ENCODE results near the gene PTPN1.

Gene PTPN1

DNA sequence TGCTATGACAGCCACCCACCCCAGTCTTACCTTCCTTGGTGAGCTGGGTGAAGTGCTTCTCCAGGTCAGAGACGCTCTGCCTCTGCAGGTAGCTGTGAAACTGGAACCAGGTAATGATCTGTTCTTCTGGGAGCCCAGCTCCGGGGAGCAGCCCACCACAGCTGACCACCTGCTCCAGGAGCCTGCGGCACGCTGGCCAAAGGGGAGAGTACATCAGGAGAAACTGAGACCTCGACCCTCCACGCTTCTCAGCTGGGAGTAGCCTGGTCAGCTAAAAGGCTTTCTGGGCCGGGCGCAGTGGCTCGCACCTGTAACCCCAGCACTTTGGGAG lies 82.8 kb downstream of the PTPN1 start:
- TF ChIP-seq, protein P1, sequence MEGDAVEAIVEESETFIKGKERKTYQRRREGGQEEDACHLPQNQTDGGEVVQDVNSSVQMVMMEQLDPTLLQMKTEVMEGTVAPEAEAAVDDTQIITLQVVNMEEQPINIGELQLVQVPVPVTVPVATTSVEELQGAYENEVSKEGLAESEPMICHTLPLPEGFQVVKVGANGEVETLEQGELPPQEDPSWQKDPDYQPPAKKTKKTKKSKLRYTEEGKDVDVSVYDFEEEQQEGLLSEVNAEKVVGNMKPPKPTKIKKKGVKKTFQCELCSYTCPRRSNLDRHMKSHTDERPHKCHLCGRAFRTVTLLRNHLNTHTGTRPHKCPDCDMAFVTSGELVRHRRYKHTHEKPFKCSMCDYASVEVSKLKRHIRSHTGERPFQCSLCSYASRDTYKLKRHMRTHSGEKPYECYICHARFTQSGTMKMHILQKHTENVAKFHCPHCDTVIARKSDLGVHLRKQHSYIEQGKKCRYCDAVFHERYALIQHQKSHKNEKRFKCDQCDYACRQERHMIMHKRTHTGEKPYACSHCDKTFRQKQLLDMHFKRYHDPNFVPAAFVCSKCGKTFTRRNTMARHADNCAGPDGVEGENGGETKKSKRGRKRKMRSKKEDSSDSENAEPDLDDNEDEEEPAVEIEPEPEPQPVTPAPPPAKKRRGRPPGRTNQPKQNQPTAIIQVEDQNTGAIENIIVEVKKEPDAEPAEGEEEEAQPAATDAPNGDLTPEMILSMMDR (IDR thresholded peaks at IDR 0.05; ENCODE audit: extremely low read depth, insufficient read depth, missing control alignments) = no peak
- DNase-seq (ENCODE audit: low spot score) = no peak
- in situ Hi-C loops (cut with MboI; ENCODE audit: low pct_unique_long_range_greater_than_20kb, low sequenced_read_pairs, unreplicated experiment) = no loop called here

DNA sequence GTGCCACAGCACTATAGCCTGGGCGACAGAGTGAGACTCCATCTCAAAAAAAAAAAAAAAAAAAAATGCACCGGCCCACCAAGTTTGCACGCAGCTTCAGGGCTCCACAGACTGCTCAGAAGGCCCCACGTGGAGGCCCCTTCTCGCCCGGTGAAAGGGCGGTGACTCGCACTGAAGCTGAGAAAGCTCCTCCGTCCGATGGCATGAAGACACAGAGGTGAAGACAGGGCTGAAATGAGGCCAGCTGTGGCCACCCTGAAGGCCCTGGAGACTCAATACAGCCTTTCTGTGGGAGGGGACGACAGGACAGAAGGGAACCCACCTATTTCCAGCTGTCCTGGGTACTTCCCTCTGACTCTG lies 84.0 kb downstream of the PTPN1 start:
- no peak for DNase-seq (ENCODE audit: low spot score)
- TF ChIP-seq, protein P1 (IDR thresholded peaks at IDR 0.05; ENCODE audit: extremely low read depth, insufficient read depth, missing control alignments) = no peak
- in situ Hi-C loops (cut with MboI; ENCODE audit: low pct_unique_long_range_greater_than_20kb, low sequenced_read_pairs, unreplicated experiment) = no loop called here

DNA sequence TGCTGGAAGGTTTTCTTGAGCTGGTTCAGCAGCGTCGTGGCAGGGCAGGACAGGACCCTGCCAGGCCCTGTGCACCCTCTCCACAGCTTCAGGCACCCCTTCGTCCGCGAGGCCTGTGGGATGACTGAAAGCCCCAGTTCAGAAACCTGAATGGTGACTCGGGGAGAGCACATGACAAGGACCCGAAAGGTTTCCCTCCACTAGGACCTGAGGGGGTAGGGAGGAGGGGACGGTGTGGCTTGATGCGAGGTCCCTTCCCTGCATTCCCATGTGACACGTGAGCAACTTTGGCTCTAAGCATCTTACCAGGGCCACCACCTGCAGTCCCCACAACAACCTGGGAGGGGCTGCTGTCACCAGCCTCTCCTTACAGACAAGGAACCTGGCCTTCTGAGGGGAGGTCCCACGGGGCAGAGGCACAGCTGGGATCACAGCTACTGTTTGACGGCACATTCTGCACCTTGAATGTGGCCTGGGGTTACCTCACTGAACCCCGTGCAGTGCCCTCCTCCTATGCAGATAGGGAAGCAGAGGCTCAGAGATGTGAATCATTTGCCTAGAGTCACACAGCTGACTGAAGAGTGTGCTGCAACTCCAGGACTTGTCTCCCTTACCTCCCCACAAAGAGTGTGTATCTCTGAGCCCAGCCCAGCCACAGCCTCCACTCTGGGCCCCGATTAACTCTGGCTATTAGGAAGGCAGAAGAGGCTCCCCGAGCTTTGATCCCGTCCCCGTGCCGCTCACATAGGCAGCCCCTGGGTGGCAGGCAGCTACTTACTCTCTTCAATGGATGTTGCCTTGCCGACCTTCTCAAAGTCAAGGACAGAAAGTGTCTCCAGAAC lies 84.6 kb downstream of the PTPN1 start:
- in situ Hi-C loops (cut with MboI; ENCODE audit: low pct_unique_long_range_greater_than_20kb, low sequenced_read_pairs, unreplicated experiment) = no loop called here
- no peak for DNase-seq (ENCODE audit: low spot score)
- TF ChIP-seq, protein P1 (IDR thresholded peaks at IDR 0.05; ENCODE audit: extremely low read depth, insufficient read depth, missing control alignments) = no peak

DNA sequence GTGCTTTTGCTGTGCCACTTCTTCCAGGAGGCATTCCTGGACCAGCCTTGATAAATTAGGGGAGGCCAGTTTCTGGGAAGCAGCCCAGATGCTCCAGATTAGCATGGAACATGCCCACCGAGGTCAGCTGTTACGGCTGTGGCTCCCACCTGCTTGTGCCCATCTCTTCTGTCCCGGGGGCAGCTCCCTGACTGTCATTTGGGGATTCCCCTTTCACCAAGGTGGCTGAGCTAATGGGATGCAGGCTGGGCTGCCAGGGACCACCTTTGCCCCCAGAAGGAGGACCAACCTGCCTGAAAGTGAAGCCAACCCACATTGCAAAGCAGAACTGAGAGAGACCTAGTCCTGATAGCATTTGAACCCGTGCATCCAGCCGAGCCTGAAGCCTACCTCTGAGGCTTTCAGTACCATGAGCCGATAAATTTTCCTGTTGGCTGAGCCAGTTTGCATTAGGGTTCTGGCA lies 85.3 kb downstream of the PTPN1 start:
- TF ChIP-seq, protein P1 (IDR thresholded peaks at IDR 0.05; ENCODE audit: extremely low read depth, insufficient read depth, missing control alignments) = no peak
- no peak for DNase-seq (ENCODE audit: low spot score)
- in situ Hi-C loops (cut with MboI; ENCODE audit: low pct_unique_long_range_greater_than_20kb, low sequenced_read_pairs, unreplicated experiment) = no loop called here

DNA sequence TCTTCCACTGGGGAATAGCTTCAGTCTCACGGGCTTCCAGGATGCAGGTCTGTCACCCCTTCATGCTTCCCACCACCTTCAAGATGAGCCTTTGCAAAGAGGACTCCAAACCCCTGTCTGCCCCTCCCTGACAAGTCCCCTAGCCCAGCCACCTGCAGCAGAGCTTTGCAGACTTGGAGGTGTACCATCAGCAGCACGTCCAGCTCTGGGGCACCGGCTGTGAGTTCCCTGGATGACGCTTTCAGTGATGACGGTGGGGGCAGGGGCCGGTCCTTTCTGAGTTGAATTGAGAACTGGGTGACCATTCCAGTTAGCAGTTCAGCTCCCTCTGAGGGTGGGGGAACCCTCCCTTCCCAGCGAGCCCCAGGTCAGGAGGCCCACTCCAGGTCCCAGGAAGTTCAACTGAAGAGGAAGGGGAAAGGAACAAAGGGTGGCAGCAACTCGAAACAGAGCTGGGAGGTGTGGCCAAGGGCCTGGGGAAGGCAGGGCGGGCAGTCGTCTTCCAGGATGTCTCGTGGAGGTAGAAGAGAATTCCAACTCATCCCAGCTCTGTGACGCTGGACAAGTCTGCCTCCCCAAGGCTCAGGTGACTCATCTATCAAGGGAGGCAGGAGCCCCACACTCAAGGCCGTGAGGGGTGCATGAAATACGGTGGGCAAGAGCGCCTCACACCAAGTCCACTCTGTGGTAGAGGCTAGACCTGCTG lies 86.0 kb downstream of the PTPN1 start:
- no peak for DNase-seq (ENCODE audit: low spot score)
- TF ChIP-seq, protein P1 (IDR thresholded peaks at IDR 0.05; ENCODE audit: extremely low read depth, insufficient read depth, missing control alignments) = no peak
- in situ Hi-C loops (cut with MboI; ENCODE audit: low pct_unique_long_range_greater_than_20kb, low sequenced_read_pairs, unreplicated experiment) = no loop called here

DNA sequence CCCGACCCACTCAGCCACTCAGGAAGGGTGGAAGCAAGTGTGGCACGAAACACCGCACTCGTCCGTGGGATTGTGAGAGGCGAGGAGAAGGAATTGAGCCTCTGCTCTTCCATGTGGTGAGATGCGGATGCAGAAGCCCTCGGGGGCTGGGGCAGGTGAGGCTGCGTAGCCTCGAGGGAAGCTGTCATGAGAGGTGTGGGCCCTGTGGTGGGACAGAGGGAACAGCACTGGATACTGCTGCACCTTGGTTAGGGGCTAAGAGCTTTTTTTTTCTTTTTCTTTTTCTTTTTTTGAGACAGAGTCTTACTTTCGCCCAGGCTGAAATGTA lies 86.5 kb downstream of the PTPN1 start:
- DNase-seq (ENCODE audit: low spot score) = no peak
- in situ Hi-C loops (cut with MboI; ENCODE audit: low pct_unique_long_range_greater_than_20kb, low sequenced_read_pairs, unreplicated experiment) = no loop called here
- TF ChIP-seq, protein P1 (IDR thresholded peaks at IDR 0.05; ENCODE audit: extremely low read depth, insufficient read depth, missing control alignments) = no peak
